ENCODE data around the gene CUEDC1. TPM values are rescaled to one million over a fixed set of nuclear protein-coding genes. Genes with fewer than 3 reads are reported as not detected.

The CUEDC1 gene
- total and polyA plus RNA-seq, 2 of the 4 experiments (the other 2 are of a cell fraction) = 4.1 to 21.2 TPM

DNA sequence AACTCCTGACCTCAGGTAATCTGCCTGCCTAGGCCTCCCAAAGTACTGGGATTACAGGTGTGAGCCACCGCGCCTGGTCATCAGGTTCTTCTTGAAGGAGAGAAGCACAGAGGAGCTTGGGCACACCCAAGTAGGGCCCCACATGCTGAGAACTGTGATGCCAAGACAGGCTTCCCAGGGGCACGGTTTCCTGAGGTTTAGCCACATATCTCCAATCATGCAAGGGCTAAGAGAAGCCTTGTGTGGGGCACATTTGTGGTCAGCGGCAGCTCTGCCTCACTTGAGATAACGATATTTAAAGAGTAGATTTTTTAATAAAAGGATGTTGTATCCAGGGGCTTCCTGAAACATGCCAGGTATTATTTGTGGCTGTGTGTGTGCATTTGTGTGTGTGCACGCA, 46.9 kb downstream of the CUEDC1 start:
- no peak overlapping the region for H3K14ac ChIP-seq (replicated peaks; ENCODE audit: low read depth, low read length)
- CTCF ChIA-PET = no interaction called here

More for the DNA sequence above, 46.9 kb downstream of the CUEDC1 start:
- H4K8ac ChIP-seq (ENCODE audit: low read depth in 2 of 2, low read length in 2 of 2) = no peak overlapping the region
- no peaks in the 10 kb centered on the region for H3K27me3 ChIP-seq (ENCODE audit: control insufficient read depth, insufficient read depth, low read length)
- H2BK15ac ChIP-seq (ENCODE audit: low read depth, low read length) = no peak overlapping the region
- peaks cover 13% of the 10 kb centered on the region for H3K4me1 ChIP-seq (ENCODE audit: control insufficient read depth, insufficient read depth, low read length)
- intact Hi-C loops (cut with micrococcal nuclease) (no loop called here), in situ Hi-C loops (cut with MboI; ENCODE audit: low sequenced_read_pairs) (no loop called here), dilution Hi-C loops (cut with HindIII; ENCODE audit: low sequenced_read_pairs, unreplicated experiment) (no loop called here)
- H3K27ac ChIP-seq (ENCODE audit: insufficient read depth, low read length) = no peak overlapping the region
- no peak overlapping the region for H2BK120ac ChIP-seq (ENCODE audit: low read depth, low read length)
- BruUV-seq (replicated peaks) = no TSS peak
- POLR2A ChIA-PET (ENCODE audit: unreplicated experiment) = no interaction called here
- H2AFZ ChIP-seq (replicated peaks; ENCODE audit: low read length, poor library complexity) = no peak overlapping the region
- no peak overlapping the region for H4K91ac ChIP-seq (ENCODE audit: insufficient read depth, low read depth, low read length)
- peaks cover 13% of the 10 kb centered on the region for H3K9me1 ChIP-seq (ENCODE audit: insufficient read depth, low read length)
- TF ChIP-seq FOS (IDR thresholded peaks at IDR 0.05; ENCODE audit: low read depth, low read length) (no peak), RAD21 (IDR thresholded peaks at IDR 0.05; ENCODE audit: low read length) (no peak), BHLHE40 (IDR thresholded peaks at IDR 0.05; ENCODE audit: low read depth, low read length) (no peak), MAFK (IDR thresholded peaks at IDR 0.05; ENCODE audit: low read depth, low read length) (no peak), NFE2L2 (IDR thresholded peaks at IDR 0.05; ENCODE audit: low read depth, low read length) (no peak), POLR2A (IDR thresholded peaks at IDR 0.05; ENCODE audit: low read depth, low read length) (no peak), CHD1 (IDR thresholded peaks at IDR 0.05; ENCODE audit: low read depth, low read length) (no peak), MAZ (IDR thresholded peaks at IDR 0.05; ENCODE audit: borderline replicate concordance, low read depth, low read length) (no peak), RCOR1 (IDR thresholded peaks at IDR 0.05; ENCODE audit: insufficient replicate concordance, low read length) (no peak)
- TF ChIP-seq, protein P1, sequence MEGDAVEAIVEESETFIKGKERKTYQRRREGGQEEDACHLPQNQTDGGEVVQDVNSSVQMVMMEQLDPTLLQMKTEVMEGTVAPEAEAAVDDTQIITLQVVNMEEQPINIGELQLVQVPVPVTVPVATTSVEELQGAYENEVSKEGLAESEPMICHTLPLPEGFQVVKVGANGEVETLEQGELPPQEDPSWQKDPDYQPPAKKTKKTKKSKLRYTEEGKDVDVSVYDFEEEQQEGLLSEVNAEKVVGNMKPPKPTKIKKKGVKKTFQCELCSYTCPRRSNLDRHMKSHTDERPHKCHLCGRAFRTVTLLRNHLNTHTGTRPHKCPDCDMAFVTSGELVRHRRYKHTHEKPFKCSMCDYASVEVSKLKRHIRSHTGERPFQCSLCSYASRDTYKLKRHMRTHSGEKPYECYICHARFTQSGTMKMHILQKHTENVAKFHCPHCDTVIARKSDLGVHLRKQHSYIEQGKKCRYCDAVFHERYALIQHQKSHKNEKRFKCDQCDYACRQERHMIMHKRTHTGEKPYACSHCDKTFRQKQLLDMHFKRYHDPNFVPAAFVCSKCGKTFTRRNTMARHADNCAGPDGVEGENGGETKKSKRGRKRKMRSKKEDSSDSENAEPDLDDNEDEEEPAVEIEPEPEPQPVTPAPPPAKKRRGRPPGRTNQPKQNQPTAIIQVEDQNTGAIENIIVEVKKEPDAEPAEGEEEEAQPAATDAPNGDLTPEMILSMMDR (conservative IDR thresholded peaks at IDR 0.05; ENCODE audit: low read depth, low read length) = no peak
- H3K56ac ChIP-seq (ENCODE audit: extremely low read depth, insufficient read depth, low read length) = no peak overlapping the region
- H3K79me1 ChIP-seq (ENCODE audit: low read depth in 1 of 2, low read length in 2 of 2) = peaks cover 25 to 68% of the 10 kb centered on the region in 2 experiments; a peak in 3 of 4 replicates
- no peak overlapping the region for H4K5ac ChIP-seq (ENCODE audit: low read depth, low read length)
- ATAC-seq (ENCODE audit: low read depth) (no peak), DNase-seq (no peak)
- H2AK5ac ChIP-seq (ENCODE audit: low read depth, low read length) = no peak overlapping the region
- no peak overlapping the region for H3K4me3 ChIP-seq (ENCODE audit: insufficient read depth, low read depth, low read length)
- no peak overlapping the region for H3K4me2 ChIP-seq (ENCODE audit: low read depth, low read length)
- no peak overlapping the region for H2AK9ac ChIP-seq (replicated peaks; ENCODE audit: low read depth, low read length, poor library complexity)
- no peak overlapping the region for H3K9ac ChIP-seq (ENCODE audit: low read depth, low read length)
- peaks cover 16% of the 10 kb centered on the region for H4K20me1 ChIP-seq (ENCODE audit: insufficient read depth, low read length)
- no peaks in the 10 kb centered on the region for H3K9me3 ChIP-seq (ENCODE audit: control insufficient read depth, insufficient read depth, low read length)
- WGBS, 2 experiments (ENCODE audit: extremely low coverage in 2 of 2, insufficient read length in 1 of 2) = 92% methylated on average over 2 of the region's 6 CpGs; no CpG with 5 or more reads in 1 of the 2 experiments
- no peak overlapping the region for H3K18ac ChIP-seq (ENCODE audit: low read depth, low read length)
- H3K4ac ChIP-seq (ENCODE audit: low read depth, low read length) = no peak overlapping the region
- H3K36me3 ChIP-seq (ENCODE audit: control insufficient read depth, insufficient read depth, low read length) = peaks cover 2% of the 10 kb centered on the region; the same call in 1 of the 2 replicates
- no peak overlapping the region for H3K23ac ChIP-seq (ENCODE audit: low read depth, low read length)
- no peak overlapping the region for H2BK5ac ChIP-seq (ENCODE audit: low read depth, low read length, poor library complexity, severe bottlenecking)
- no peak overlapping the region for H2BK20ac ChIP-seq (ENCODE audit: low read depth, low read length)

Data from IMR-90 (cell line).